Measurements from ENCODE around the gene ENDOV.

GRCh38 chr17:80455784-80456183 is 40.8 kb downstream of the ENDOV start:
- no peak for TF ChIP-seq MAX (IDR thresholded peaks at IDR 0.05)
- TF ChIP-seq EP300 (IDR thresholded peaks at IDR 0.05; ENCODE audit: borderline replicate concordance) = no peak

All from Ishikawa (cell line).